Measurements from ENCODE around the gene CLEC4F. TPM values are rescaled to one million over a fixed set of nuclear protein-coding genes. Genes with fewer than 3 reads are reported as not detected.
A peak's percentile ranks its signal among the peaks of the same experiment; 100 is the strongest.

Gene CLEC4F
- total RNA-seq, 1 donor from 2014 or later = not detected

DNA sequence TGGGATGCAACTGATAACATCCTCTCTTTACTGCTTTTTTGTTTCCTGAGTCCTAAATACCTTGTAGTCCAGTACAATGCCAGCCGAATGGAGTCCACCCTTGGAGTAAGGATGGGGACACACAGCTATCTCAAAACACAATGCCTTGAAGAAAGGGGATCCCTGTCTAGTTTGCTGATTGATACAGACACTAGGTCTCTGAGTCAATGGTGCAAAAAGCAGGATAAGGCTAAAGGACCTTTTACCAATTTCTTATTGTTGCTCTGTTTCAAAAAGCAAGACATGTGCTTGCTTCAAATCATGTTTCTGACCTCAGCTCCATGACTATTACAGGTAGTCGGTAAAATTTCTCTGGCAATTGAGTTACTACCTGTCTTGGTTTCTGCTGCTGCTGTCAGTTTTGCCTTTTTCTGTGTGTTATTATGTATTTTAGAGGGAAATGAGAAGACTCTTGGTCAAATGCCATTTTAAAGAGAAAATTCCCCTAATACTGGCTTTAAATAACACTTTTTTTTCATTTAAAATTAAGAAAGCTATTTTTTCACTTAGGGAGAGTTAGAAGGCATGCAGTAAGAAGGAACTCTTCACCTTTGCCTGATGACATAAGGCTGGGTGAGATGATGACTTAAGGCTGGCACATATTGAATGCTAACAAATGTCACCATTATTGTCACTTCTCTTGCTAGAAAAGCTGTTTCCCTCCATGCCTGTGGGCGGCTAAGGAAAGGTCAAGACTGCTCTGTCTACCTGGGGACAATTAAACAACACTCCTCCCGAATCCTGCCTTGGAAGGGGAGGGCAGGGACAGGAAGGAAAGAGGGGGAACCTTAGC lies 25.0 kb downstream of the CLEC4F start:
- DNase-seq (ENCODE audit: low spot score, unreplicated experiment) = no peak
- TF ChIP-seq, protein P1, sequence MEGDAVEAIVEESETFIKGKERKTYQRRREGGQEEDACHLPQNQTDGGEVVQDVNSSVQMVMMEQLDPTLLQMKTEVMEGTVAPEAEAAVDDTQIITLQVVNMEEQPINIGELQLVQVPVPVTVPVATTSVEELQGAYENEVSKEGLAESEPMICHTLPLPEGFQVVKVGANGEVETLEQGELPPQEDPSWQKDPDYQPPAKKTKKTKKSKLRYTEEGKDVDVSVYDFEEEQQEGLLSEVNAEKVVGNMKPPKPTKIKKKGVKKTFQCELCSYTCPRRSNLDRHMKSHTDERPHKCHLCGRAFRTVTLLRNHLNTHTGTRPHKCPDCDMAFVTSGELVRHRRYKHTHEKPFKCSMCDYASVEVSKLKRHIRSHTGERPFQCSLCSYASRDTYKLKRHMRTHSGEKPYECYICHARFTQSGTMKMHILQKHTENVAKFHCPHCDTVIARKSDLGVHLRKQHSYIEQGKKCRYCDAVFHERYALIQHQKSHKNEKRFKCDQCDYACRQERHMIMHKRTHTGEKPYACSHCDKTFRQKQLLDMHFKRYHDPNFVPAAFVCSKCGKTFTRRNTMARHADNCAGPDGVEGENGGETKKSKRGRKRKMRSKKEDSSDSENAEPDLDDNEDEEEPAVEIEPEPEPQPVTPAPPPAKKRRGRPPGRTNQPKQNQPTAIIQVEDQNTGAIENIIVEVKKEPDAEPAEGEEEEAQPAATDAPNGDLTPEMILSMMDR (IDR thresholded peaks at IDR 0.05; ENCODE audit: unreplicated experiment) = no peak
- Mint-ChIP-seq H3K9me3 (ENCODE audit: low read depth) (peaks cover 8% of the 10 kb centered on the region), H3K27me3 (peaks cover 71% of the 10 kb centered on the region), H3K4me3 (ENCODE audit: low read depth) (no peak overlapping the region), H3K36me3 (ENCODE audit: insufficient read depth) (no peaks in the 10 kb centered on the region), H3K4me1 (ENCODE audit: low read depth) (no peaks in the 10 kb centered on the region), H3K27ac (no peak overlapping the region)

DNA sequence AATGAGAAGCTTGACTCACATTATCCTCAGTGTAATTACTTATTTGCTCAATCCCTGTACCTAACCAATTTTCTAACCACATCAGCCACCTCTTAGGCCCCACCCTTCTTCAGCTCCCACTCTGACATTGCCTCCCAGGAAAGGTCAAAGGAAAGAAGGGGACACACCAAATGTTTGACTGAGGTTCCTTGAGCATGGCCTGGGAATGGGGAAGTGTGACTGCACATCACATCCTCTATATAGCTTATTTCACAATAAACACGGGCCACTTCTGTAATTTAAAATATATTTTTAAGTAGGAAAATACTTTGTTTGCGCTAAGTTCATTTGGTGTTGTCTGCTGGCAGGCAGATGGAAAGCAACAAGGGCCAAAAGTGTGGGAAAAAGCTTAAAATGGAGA lies 26.9 kb downstream of the CLEC4F start:
- TF ChIP-seq, protein P1 (IDR thresholded peaks at IDR 0.05; ENCODE audit: unreplicated experiment) = no peak
- no peak overlapping the region for H3K27ac Mint-ChIP-seq

DNA sequence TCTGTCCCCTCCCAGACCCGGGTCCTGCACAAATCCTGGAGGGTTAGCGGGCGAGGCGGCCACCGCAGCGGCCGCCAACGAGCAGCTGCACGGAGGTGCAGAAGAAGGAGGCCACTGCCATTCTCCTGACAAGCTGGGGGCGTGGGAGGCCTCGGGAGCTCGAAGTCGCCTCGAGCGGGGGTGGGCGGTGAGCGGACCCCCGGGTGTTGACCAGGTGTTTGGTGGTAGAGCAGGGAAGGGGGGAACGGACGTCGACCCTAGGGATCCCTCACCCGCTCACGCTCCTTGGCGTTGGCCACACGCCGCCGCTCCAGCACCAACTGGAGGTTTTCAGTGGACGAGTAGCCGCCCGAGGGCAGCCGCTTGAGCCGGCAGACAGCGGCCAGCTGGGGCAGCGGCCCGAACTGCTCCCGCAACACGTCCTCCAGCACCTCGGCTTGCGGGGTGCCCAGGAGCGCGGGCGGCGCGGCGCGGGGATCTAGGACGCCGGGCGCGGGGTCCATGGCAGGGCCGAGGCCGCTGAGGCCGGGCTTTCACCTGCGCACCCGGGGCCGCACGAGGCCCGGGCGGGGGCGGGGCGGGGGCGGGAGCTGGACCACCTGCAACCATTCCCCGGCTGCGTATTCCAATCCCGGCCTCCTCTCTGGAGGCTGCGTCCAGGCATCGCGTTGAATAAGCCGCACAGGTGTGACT lies 30.1 kb downstream of the CLEC4F start, which contains the start of gene FIGLA:
FIGLA (minus strand) TSS at position 508 of the 693 bp plus-strand sequence; CDS start at position 503, 5 bp downstream.
- H3K27ac Mint-ChIP-seq = peak within 1 kb of the TSS; percentile 79
- H3K4me1 Mint-ChIP-seq (ENCODE audit: low read depth) = peaks cover 4% of the 10 kb centered on the region
- peak; percentile 11 for DNase-seq (ENCODE audit: low spot score, unreplicated experiment)
- H3K36me3 Mint-ChIP-seq (ENCODE audit: insufficient read depth) = no peaks in the 10 kb centered on the region
- H3K9me3 Mint-ChIP-seq (ENCODE audit: low read depth) = no peaks in the 10 kb centered on the region
- H3K27me3 Mint-ChIP-seq = peaks cover 83% of the 10 kb centered on the region
- TF ChIP-seq, protein P1 (IDR thresholded peaks at IDR 0.05; ENCODE audit: unreplicated experiment) = no peak
- peak within 1 kb of the TSS; percentile 29 for H3K4me3 Mint-ChIP-seq (ENCODE audit: low read depth)

More for the DNA sequence above, 26.9 kb downstream of the CLEC4F start:
- peaks cover 2% of the 10 kb centered on the region for H3K4me1 Mint-ChIP-seq (ENCODE audit: low read depth)
- H3K9me3 Mint-ChIP-seq (ENCODE audit: low read depth) = no peaks in the 10 kb centered on the region
- no peak overlapping the region for H3K4me3 Mint-ChIP-seq (ENCODE audit: low read depth)
- DNase-seq (ENCODE audit: low spot score, unreplicated experiment) = no peak
- H3K36me3 Mint-ChIP-seq (ENCODE audit: insufficient read depth) = no peaks in the 10 kb centered on the region
- H3K27me3 Mint-ChIP-seq = peaks cover 77% of the 10 kb centered on the region

DNA sequence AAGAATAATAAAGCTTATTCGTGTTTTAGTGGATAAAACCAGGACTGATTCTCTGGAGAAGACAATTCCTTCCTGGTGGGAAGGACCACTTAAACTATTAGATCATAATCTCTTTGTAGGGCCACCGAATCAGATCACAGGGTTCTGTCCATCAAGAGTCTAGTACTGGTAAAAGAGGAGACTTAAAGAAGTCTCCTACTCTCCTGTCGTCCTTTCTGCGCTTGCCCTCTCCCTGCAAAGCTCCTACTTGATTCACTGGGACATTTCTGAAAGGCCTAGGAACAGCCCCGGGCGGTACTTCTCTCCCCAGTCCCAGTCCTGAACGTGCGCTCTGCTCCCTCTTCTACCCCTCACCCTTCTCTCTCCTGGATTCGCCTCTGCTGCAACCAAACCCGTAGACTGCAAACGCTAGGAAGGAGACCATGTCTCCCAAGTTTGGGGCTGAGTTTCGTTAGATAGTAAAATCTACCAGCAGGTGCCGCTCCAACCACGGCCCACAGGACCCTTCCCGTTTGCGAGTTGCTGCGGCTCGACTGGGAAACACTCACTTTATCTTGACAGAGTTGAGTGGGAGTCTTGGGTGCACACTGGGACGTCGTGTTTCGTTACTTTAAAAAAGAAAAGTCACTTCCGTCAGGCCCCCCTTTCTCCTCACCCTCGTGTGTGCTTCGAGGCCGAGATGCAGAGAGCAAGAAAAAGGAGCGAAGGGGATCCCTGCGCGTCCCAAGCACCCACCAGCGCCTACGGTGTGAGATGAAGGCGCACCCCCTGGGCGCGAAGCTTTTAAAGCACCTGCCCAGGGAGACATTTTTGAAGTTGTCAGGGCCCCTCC lies 30.9 kb downstream of the CLEC4F start:
- H3K36me3 Mint-ChIP-seq (ENCODE audit: insufficient read depth) = no peaks in the 10 kb centered on the region
- peak; percentile 42 for DNase-seq (ENCODE audit: low spot score, unreplicated experiment)
- H3K4me1 Mint-ChIP-seq (ENCODE audit: low read depth) = peaks cover 6% of the 10 kb centered on the region
- no peaks in the 10 kb centered on the region for H3K9me3 Mint-ChIP-seq (ENCODE audit: low read depth)
- H3K4me3 Mint-ChIP-seq (ENCODE audit: low read depth) = peak overlapping the region; percentile 29
- TF ChIP-seq, protein P1 (IDR thresholded peaks at IDR 0.05; ENCODE audit: unreplicated experiment) = peak; percentile 72
- peaks cover 80% of the 10 kb centered on the region for H3K27me3 Mint-ChIP-seq
- peak overlapping the region; percentile 79 for H3K27ac Mint-ChIP-seq
